GM06990 (cell line): ENCODE measurements around the gene CUL2.

Experiments
- DNase-seq: peaks from one replicate; pipeline ENCODE4 v3.0.0-alpha.2; 2011; ENCODE audit not compliant: insufficient read length; ENCODE audit errors: extremely low read depth
- H3K27me3 ChIP-seq: replicated peaks from 2 replicates; pipeline ENCODE4 v1.6.0; 2011; ENCODE audit warnings: low read length; ENCODE audit not compliant: control insufficient read depth, insufficient read depth
- H3K36me3 ChIP-seq: 2 replicates; pipeline ENCODE4 v1.5.1; 2011; ENCODE audit warnings: low read length; ENCODE audit not compliant: control insufficient read depth, insufficient read depth
- H3K4me3 ChIP-seq: replicated peaks from 2 replicates; pipeline ENCODE4 v1.5.1; 2011; ENCODE audit warnings: low read depth, mild to moderate bottlenecking, control low read depth, low read length
- CTCF ChIP-seq: IDR thresholded peaks from 2 replicates; pipeline ENCODE4 v1.5.1; 2011; ENCODE audit warnings: low read length, control low read depth, mild to moderate bottlenecking, inconsistent platforms; ENCODE audit not compliant: insufficient read depth, poor library complexity, severe bottlenecking

Gene CUL2

GRCh38 chr10:35090162-35090954 is at the start of gene CUL2:
Gene CUL2, minus strand, starts transcription at chr10:35090341. Its CDS starts 19,024 bp downstream, at chr10:35071317.
- no peaks in the 10 kb centered on the region for H3K27me3 ChIP-seq
- peak; percentile 95 for DNase-seq
- no peak for TF ChIP-seq CTCF
- H3K36me3 ChIP-seq, result no peaks in the 10 kb centered on the region
- H3K4me3 ChIP-seq, result peak within 1 kb of the TSS; percentile 96

GRCh38 chr10:35136263-35136815 is 46.2 kb upstream of the CUL2 start:
- Histone ChIP-seq H3K36me3 (no peaks in the 10 kb centered on the region; the same call in 1 of the 2 replicates), H3K4me3 (peak overlapping the region; percentile 19), H3K27me3 (no peaks in the 10 kb centered on the region)
- no peak for DNase-seq
- TF ChIP-seq CTCF, result no peak

- DNase-seq, result no peak
Measured at GRCh38 chr10:35135861-35136260, 45.7 kb upstream of the CUL2 start.

GRCh38 chr10:35133586-35133985 is 43.4 kb upstream of the CUL2 start:
- no peaks in the 10 kb centered on the region for H3K36me3 ChIP-seq
- no peak overlapping the region for H3K4me3 ChIP-seq
- TF ChIP-seq CTCF, result no peak
- no peaks in the 10 kb centered on the region for H3K27me3 ChIP-seq
- no peak for DNase-seq

More at GRCh38 chr10:35135861-35136260, 45.7 kb upstream of the CUL2 start:
- H3K27me3 ChIP-seq, result no peaks in the 10 kb centered on the region
- no peak for TF ChIP-seq CTCF
- no peaks in the 10 kb centered on the region; the same call in 1 of the 2 replicates for H3K36me3 ChIP-seq
- H3K4me3 ChIP-seq, result peak overlapping the region; percentile 19

- no peak for DNase-seq
- H3K36me3 ChIP-seq, result no peaks in the 10 kb centered on the region
- TF ChIP-seq CTCF, result no peak
Measured at GRCh38 chr10:35132727-35133126, 42.6 kb upstream of the CUL2 start.

More at GRCh38 chr10:35132727-35133126, 42.6 kb upstream of the CUL2 start:
- peak overlapping the region; percentile 46 for H3K4me3 ChIP-seq
- H3K27me3 ChIP-seq, result no peaks in the 10 kb centered on the region
